Esophagus squamous epithelium (tissue), 5 donors: ENCODE results near the gene C4orf36. TPM values are rescaled to one million over a fixed set of nuclear protein-coding genes. Genes with fewer than 3 reads are reported as not detected.
"Not testable (repeated sequence)": the region's sequence is repeated elsewhere in the genome, so short reads cannot be mapped to it uniquely, and the experiment has no call there.

Source experiments
- DNase-seq: peaks from one replicate; lab custom pipeline; 2025; lab: John Stamatoyannopoulos, UW
- H3K27ac ChIP-seq, 4 donors: fragments of 200-600 bp; sonication (generic); one replicate each; pipeline ENCODE4 v1.5.1; 2016 to 2019; ENCODE audit warnings: mild to moderate bottlenecking in 1 of 4
- H3K27me3 ChIP-seq, 4 donors: fragments of 200-600 bp; sonication (generic); 1 replicate in 3 of 4; 2 replicates in 1 of 4; pipeline versions ENCODE4 v1.5.1 to v1.6.0; 2017 to 2021; ENCODE audit warnings: antibody characterized with exemption in 1 of 4
- H3K36me3 ChIP-seq, 3 donors: fragments of 200-600 bp; sonication (generic); one replicate each; pipeline ENCODE4 v1.5.1; 2016 to 2019
- H3K4me1 ChIP-seq, 3 donors: fragments of 200-600 bp; sonication (generic); one replicate each; pipeline ENCODE4 v1.5.1; 2017 to 2019
- H3K4me3 ChIP-seq, 4 donors: fragments of 200-600 bp; sonication (generic); 1 replicate in 3 of 4; 2 replicates in 1 of 4; pipeline ENCODE4 v1.5.1; 2016 to 2019; ENCODE audit warnings: mild to moderate bottlenecking in 2 of 4, moderate library complexity in 1 of 4
- H3K9me3 ChIP-seq, 3 donors: fragments of 200-600 bp; sonication (generic); one replicate each; pipeline ENCODE4 v1.5.1; 2016 to 2019
- CTCF ChIP-seq, 6 experiments: fragments of 450-650 bp in 4 of 6; fragments of 200-600 bp in 2 of 6; sonication (generic) in 2 of 6; IDR thresholded peaks; one replicate each; pipeline ENCODE4 v1.5.1; 2016 to 2019; ENCODE audit warnings: antibody characterized with exemption in 6 of 6, mild to moderate bottlenecking in 4 of 6, moderate library complexity in 4 of 6
- POLR2A ChIP-seq, 4 donors: fragments of 450-650 bp; IDR thresholded peaks; one replicate each; pipeline ENCODE4 v1.6.1; 2017; ENCODE audit warnings: antibody characterized with exemption in 4 of 4, mild to moderate bottlenecking in 4 of 4, moderate library complexity in 3 of 4
- WGBS, 2 donors: methylation state at CpG; one replicate each; pipeline ENCODE4 v1.1.5; 2018; 5-methylcytosine and 5-hydroxymethylcytosine counted together
- intact Hi-C: fragments of 100-400 bp; cut with DNase I; formaldehyde crosslinking; loops from one replicate; pipeline ENCODE4 v1.15.0; 2022
- total RNA-seq, 4 donors: library from RNA; depleted of rRNA; stranded (reverse); fragments of >200 nt; gene quantifications; one replicate each; pipeline ENCODE4 v1.1.0, GENCODE V29; 2016
- donor health status: DM: yes; HTN: yes; CAD: no.

C4orf36 gene
- total RNA-seq, 4 donors from 2014 or later, result 1.3 to 5.0 (median 2.7) TPM

DNA sequence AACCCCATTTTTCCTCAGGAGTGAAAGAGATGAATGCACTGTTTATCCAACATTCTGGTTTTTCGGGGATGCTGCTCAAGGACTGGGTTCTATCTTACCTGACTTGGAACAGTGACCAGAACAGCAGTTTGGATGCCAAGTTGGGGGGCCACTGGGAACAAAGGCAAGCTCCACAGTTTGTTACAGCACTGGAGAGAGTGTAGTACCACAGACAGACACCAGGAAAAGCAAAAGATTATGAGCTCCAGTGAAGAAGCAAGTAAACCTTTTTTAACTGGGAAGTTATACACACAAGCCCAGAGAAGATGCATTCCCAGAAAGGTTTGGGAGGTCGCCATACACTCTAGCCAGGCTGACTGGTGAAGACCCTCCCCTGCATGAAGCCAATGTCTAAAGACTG, 13.6 kb downstream of the C4orf36 start:
- 86 to 88% methylated on average over 2 of the region's 2 CpGs for WGBS, 2 donors
- no peak overlapping the region for H3K4me3 ChIP-seq
- no peak for DNase-seq
- TF ChIP-seq CTCF (IDR thresholded peaks at IDR 0.05) (peak in 1 of 6 experiments; percentile 20), POLR2A (IDR thresholded peaks at IDR 0.05) (no peak)
- peaks cover 0 to 28% (median 20%) of the 10 kb centered on the region in 3 donors for H3K9me3 ChIP-seq
- H3K36me3 ChIP-seq, result no peaks in the 10 kb centered on the region
- H3K27me3 ChIP-seq, result no peaks in the 10 kb centered on the region
- no peaks in the 10 kb centered on the region for H3K4me1 ChIP-seq
- no peak overlapping the region for H3K27ac ChIP-seq
- intact Hi-C loops, result no loop called here

DNA sequence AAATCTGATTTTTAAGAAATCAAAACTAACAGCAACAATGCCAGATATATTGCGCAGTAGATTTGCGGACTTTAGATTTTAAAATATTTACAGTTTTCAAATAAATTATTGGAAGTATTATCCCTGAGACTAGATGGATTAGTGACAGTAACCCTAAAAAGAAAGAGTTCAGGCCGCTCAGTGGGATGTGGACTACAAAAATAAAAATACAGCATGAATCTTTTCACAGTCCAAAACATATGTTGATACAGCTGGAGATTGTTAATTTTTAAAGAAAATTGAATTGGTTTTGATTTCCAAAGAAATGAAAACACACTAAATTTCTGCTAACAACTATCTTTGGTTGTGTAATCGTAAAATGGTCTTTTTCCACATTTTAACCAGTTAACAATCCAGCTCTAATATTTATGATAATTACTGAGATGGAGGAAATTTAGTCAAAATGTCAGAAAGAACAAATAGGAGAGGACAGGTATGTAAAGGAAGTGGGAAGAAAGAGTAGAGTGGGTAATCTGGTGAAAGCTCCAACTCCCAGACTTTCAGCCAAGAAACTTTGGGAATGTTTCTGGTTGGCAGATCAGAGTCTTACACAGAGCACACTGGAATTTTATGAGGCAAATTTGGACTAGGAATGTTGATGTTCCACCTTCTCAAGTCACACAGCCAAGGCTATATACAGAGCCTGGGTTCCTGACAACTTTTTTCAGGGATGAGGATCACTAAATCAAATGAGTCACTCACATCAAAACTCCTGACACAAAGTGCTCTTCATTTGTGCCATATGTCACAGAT, 15.1 kb downstream of the C4orf36 start:
- WGBS, 2 donors, result 68 to 85% methylated on average over 4 of the region's 4 CpGs
- TF ChIP-seq POLR2A (IDR thresholded peaks at IDR 0.05) (no peak), CTCF (IDR thresholded peaks at IDR 0.05) (no peak)
- Histone ChIP-seq H3K4me1 (no peaks in the 10 kb centered on the region), H3K27ac (no peak overlapping the region), H3K4me3 (no peak overlapping the region), H3K9me3 (peaks cover 0 to 28% (median 20%) of the 10 kb centered on the region in 3 donors), H3K27me3 (no peaks in the 10 kb centered on the region), H3K36me3 (no peaks in the 10 kb centered on the region)
- DNase-seq, result no peak
- intact Hi-C loops, result no loop called here

- peaks cover 0 to 23% (median 19%) of the 10 kb centered on the region in 3 donors for H3K9me3 ChIP-seq
- H3K27ac ChIP-seq, H3K4me1 ChIP-seq, intact Hi-C loops, H3K36me3 ChIP-seq, H3K4me3 ChIP-seq, DNase-seq, H3K27me3 ChIP-seq: not testable (repeated sequence)
- WGBS, 2 donors, result 83 to 88% methylated on average over 4 of the region's 4 CpGs
Measured at GRCh38 chr4:86875436-86875835, 16.8 kb downstream of the C4orf36 start.

GRCh38 chr4:86872135-86872534, 20.1 kb downstream of the C4orf36 start:
- no peak for DNase-seq
- Histone ChIP-seq H3K4me3 (no peak overlapping the region), H3K27ac (no peak overlapping the region), H3K4me1 (no peaks in the 10 kb centered on the region), H3K27me3 (no peaks in the 10 kb centered on the region), H3K9me3 (no peaks in the 10 kb centered on the region), H3K36me3 (no peaks in the 10 kb centered on the region)
- intact Hi-C loops, result no loop called here
- TF ChIP-seq CTCF (IDR thresholded peaks at IDR 0.05), result no peak
- no peak for TF ChIP-seq POLR2A (IDR thresholded peaks at IDR 0.05)
- WGBS, 2 donors, result 37 to 61% methylated on average over 4 of the region's 4 CpGs

DNA sequence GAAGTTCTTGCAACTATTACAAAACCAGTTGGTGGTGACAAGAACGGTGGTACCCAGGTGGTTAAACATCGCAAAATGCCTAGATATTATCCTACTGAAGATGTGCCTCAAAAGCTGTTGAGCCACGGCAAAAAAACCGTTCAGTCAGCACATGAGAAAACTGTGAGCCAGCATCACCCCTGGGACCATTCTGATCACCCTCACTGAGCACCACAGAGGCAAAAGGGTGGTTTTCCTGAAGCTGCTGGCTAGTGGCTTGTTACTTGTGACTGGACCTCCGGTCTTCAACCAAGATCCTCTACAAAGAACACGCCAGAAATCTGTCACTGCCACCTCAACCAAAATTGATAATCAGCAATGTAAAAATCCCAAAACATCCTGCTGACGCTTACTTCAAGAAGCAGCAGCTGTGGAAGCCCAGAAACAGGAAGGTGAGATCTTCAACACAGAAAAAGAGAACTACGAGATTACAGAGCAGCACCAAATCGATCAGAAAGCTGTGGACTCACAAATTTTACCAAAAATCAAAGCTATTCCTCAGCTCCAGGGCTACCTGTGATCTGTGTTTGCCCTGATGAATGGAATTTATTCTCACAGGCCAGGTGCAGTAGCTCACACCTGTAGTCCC, 21.7 kb downstream of the C4orf36 start:
- intact Hi-C loops, result no loop called here
- WGBS, 2 donors, result 58 to 83% methylated on average over 9 of the region's 9 CpGs
- no peaks in the 10 kb centered on the region for H3K9me3 ChIP-seq
- DNase-seq, result no peak
- no peaks in the 10 kb centered on the region for H3K4me1 ChIP-seq
- H3K36me3 ChIP-seq, result no peaks in the 10 kb centered on the region
- no peaks in the 10 kb centered on the region for H3K27me3 ChIP-seq
- no peak for TF ChIP-seq CTCF (IDR thresholded peaks at IDR 0.05)
- no peak for TF ChIP-seq POLR2A (IDR thresholded peaks at IDR 0.05)
- H3K27ac ChIP-seq, result no peak overlapping the region
- H3K4me3 ChIP-seq, result no peak overlapping the region
